Nephron progenitor cell (in vitro differentiated cells): Measurements from ENCODE around the gene MTA2.
"Not testable (repeated sequence)": the region's sequence is repeated elsewhere in the genome, so short reads cannot be mapped to it uniquely, and the experiment has no call there.

Experiments
- DNase-seq: peaks from one replicate; pipeline ENCODE4 v3.0.0; 2021
- H3K27ac Mint-ChIP-seq: 2 replicates; pipeline ENCODE4 v1.8.0; 2021; ENCODE audit warnings: mild to moderate bottlenecking, moderate library complexity, mixed read lengths
- H3K27me3 Mint-ChIP-seq: 2 replicates; pipeline ENCODE4 v1.8.0; 2021; ENCODE audit warnings: mild to moderate bottlenecking, low read depth, mixed read lengths; ENCODE audit not compliant: poor library complexity
- H3K36me3 Mint-ChIP-seq: 2 replicates; pipeline ENCODE4 v1.8.0; 2021; ENCODE audit warnings: low read depth, mixed read lengths
- H3K4me1 Mint-ChIP-seq: 2 replicates; pipeline ENCODE4 v1.8.0; 2021; ENCODE audit warnings: mixed read lengths
- H3K4me3 Mint-ChIP-seq: 2 replicates; pipeline ENCODE4 v1.8.0; 2021; ENCODE audit warnings: mild to moderate bottlenecking, moderate library complexity, mixed read lengths
- H3K9me3 Mint-ChIP-seq: 2 replicates; pipeline ENCODE4 v1.8.0; 2021; ENCODE audit warnings: mild to moderate bottlenecking, moderate library complexity, mixed read lengths
- CTCF ChIP-seq: fragments of 200-600 bp; sonication (generic); IDR thresholded peaks from 2 replicates; pipeline ENCODE4 v1.5.0; 2021; ENCODE audit warnings: antibody characterized with exemption

Gene MTA2

DNA sequence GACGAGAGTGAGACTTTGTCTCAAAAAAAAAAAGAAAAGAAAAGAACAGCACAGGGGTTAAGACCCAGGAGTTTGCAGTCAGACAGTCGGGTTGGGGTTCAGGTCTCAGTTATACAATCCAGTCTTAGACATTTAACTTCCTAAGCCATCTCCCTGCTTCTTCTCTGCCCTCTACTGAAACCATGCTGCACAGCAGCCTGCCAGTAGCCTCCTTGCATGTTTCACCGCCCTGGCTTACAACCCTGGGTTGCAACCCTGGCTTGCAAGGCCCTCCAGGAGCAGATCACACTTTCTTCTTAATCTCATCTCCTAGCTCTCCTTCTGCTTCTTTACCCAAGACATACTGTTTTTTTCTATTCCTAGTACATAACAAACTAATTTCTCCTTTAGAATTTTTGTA lies 26.0 kb upstream of the MTA2 start:
- H3K4me3 Mint-ChIP-seq, result no peak overlapping the region
- H3K27ac Mint-ChIP-seq, result no peak overlapping the region
- no peaks in the 10 kb centered on the region for H3K4me1 Mint-ChIP-seq
- H3K36me3 Mint-ChIP-seq, result peaks cover 72% of the 10 kb centered on the region
- H3K9me3 Mint-ChIP-seq, result no peaks in the 10 kb centered on the region
- no peak for DNase-seq
- peaks cover 7% of the 10 kb centered on the region for H3K27me3 Mint-ChIP-seq
- TF ChIP-seq CTCF, result no peak

DNA sequence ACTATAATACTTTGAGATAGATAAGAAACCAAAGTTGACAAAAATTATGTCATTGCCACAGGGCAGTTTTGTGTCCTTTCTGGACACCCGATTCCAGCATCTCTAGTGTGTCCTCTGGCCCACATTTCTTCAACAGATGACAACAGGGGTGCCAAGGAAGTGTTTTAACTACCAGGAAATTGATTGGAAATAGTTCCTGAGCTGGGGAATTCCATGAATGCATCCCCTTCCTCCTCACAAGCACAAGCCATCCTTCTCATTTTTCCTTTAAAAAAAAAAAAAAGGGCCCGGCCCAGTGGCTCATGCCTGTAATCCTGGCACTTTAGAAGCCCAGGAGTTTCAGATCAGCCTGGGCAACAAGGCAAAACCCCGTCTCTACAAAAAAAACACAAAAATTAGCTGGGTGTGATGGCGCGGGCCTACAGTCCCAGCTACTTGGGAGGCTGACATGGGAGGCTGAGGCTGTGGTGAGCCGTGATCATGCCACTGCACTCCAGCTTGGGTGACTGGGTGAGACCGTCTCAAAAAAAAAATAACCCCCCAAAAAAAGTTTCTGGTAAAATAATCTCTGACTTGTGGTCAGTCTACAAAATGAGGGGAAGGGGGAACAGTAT lies 20.9 kb upstream of the MTA2 start:
- no peak for DNase-seq
- Mint-ChIP-seq H3K36me3 (peaks cover 32% of the 10 kb centered on the region), H3K27me3 (peaks cover 6% of the 10 kb centered on the region), H3K4me3 (peak overlapping the region; percentile 68), H3K9me3 (no peaks in the 10 kb centered on the region), H3K27ac (peak overlapping the region; percentile 91), H3K4me1 (peaks cover 27% of the 10 kb centered on the region)
- no peak for TF ChIP-seq CTCF

GRCh38 chr11:62621567-62622470 lies 20.2 kb upstream of the MTA2 start, which contains the start of gene B3GAT3:
B3GAT3 (minus strand) TSS chr11:62621986; CDS start chr11:62621947, 39 bp downstream.
- DNase-seq, result peak; percentile 98
- Mint-ChIP-seq H3K9me3 (no peaks in the 10 kb centered on the region), H3K27me3 (peaks cover 6% of the 10 kb centered on the region), H3K4me1 (peaks cover 27% of the 10 kb centered on the region), H3K27ac (peak within 1 kb of the TSS; percentile 99), H3K36me3 (peaks cover 25% of the 10 kb centered on the region), H3K4me3 (peak within 1 kb of the TSS; percentile 96)
- TF ChIP-seq CTCF, result no peak

DNA sequence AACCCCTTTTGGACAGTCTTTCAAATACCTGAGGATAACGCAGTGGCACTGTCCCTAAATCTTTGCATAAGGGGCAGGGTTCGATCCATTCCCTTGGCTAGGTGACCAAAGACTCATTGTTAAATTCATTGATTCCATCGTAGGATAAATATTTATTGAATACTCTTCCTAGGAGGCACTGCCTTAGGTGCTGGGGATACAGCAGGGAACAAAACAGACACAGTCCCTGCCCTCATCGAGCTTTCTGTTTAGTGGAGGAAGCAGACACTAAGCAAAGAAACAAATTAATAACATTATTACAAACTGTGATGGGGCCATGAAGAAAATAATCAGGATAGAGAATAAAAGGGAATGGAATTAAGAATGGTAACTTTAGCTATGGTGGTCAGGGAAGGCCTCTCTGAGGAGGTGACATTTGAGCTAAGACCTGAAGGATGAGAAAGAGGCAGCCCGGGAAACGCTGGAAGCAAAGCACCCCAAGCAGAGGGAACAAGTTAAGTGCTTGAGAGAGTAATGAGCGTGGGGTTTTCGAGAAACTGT lies 19.4 kb upstream of the MTA2 start:
- H3K27ac Mint-ChIP-seq, result peak overlapping the region; percentile 99
- H3K27me3 Mint-ChIP-seq, result peaks cover 6% of the 10 kb centered on the region
- no peak for TF ChIP-seq CTCF
- H3K4me3 Mint-ChIP-seq, result peak overlapping the region; percentile 96
- peaks cover 27% of the 10 kb centered on the region for H3K4me1 Mint-ChIP-seq
- DNase-seq, result no peak
- no peaks in the 10 kb centered on the region for H3K9me3 Mint-ChIP-seq
- H3K36me3 Mint-ChIP-seq, result peaks cover 20% of the 10 kb centered on the region

GRCh38 chr11:62616957-62617356 lies 15.3 kb upstream of the MTA2 start:
- not testable (repeated sequence) for H3K4me3 Mint-ChIP-seq, H3K9me3 Mint-ChIP-seq, DNase-seq, H3K27me3 Mint-ChIP-seq, H3K27ac Mint-ChIP-seq
- H3K4me1 Mint-ChIP-seq, result peaks cover 40% of the 10 kb centered on the region
- H3K36me3 Mint-ChIP-seq, result peaks cover 12% of the 10 kb centered on the region

GRCh38 chr11:62615521-62615920 lies 13.9 kb upstream of the MTA2 start:
- Mint-ChIP-seq H3K36me3 (peaks cover 12% of the 10 kb centered on the region), H3K9me3 (no peaks in the 10 kb centered on the region), H3K27me3 (no peaks in the 10 kb centered on the region), H3K27ac (no peak overlapping the region), H3K4me3 (no peak overlapping the region), H3K4me1 (peaks cover 43% of the 10 kb centered on the region)
- no peak for TF ChIP-seq CTCF
- DNase-seq, result no peak
